ENCODE results near the gene GSTT4.
"Not testable (repeated sequence)": the region's sequence is repeated elsewhere in the genome, so short reads cannot be mapped to it uniquely, and the experiment has no call there.

Gene GSTT4

GRCh38 chr22:23986538-23987178 is 18.6 kb downstream of the GSTT4 start:
- DNase-seq (ENCODE audit: low read depth) = not testable (repeated sequence)

GRCh38 chr22:23986089-23986488 is 19.2 kb downstream of the GSTT4 start:
- DNase-seq (ENCODE audit: low read depth) = not testable (repeated sequence)

- no peak for DNase-seq (ENCODE audit: low read depth)
Measured at GRCh38 chr22:23984430-23984829, 20.8 kb downstream of the GSTT4 start.

GRCh38 chr22:23980567-23980966 is 24.7 kb downstream of the GSTT4 start:
- not testable (repeated sequence) for DNase-seq (ENCODE audit: low read depth)

GRCh38 chr22:23979557-23980240 is 25.6 kb downstream of the GSTT4 start, which contains the start of gene GSTT2:
Gene GSTT2 (plus strand): TSS chr22:23980134.
- not testable (repeated sequence) for DNase-seq (ENCODE audit: low read depth)

GRCh38 chr22:23977304-23977703 is 27.9 kb downstream of the GSTT4 start:
- not testable (repeated sequence) for DNase-seq (ENCODE audit: low read depth)

- DNase-seq (ENCODE audit: low read depth) = not testable (repeated sequence)
Measured at GRCh38 chr22:23974836-23975352, 30.4 kb downstream of the GSTT4 start.

- DNase-seq (ENCODE audit: low read depth) = not testable (repeated sequence)
Measured at GRCh38 chr22:23974345-23974744, 30.9 kb downstream of the GSTT4 start, which contains the start of gene DDT. Gene DDT (minus strand): TSS chr22:23974441. CDS start chr22:23974414, 27 bp downstream.

GRCh38 chr22:23971927-23972326 is 33.3 kb downstream of the GSTT4 start:
- DNase-seq (ENCODE audit: low read depth) = not testable (repeated sequence)

- no peak for DNase-seq (ENCODE audit: low read depth)
Measured at GRCh38 chr22:23970816-23971486, 34.3 kb downstream of the GSTT4 start.

GRCh38 chr22:23970201-23970641 is 35.0 kb downstream of the GSTT4 start:
- DNase-seq (ENCODE audit: low read depth) = no peak

- DNase-seq (ENCODE audit: low read depth) = no peak
Measured at GRCh38 chr22:23969071-23969470, 36.2 kb downstream of the GSTT4 start.

GRCh38 chr22:23966568-23966967 is 38.7 kb downstream of the GSTT4 start, which contains the start of gene DDTL:
Gene DDTL (plus strand): TSS chr22:23966888. CDS start chr22:23966915, 27 bp downstream.
- not testable (repeated sequence) for DNase-seq (ENCODE audit: low read depth)

GRCh38 chr22:23966094-23966493 is 39.2 kb downstream of the GSTT4 start:
- DNase-seq (ENCODE audit: low read depth) = not testable (repeated sequence)

GRCh38 chr22:23961084-23961771 is 44.0 kb downstream of the GSTT4 start, which contains the start of gene GSTT2B:
Gene GSTT2B (minus strand): TSS chr22:23961195. CDS start chr22:23961131, 64 bp downstream.
- not testable (repeated sequence) for DNase-seq (ENCODE audit: low read depth)

GRCh38 chr22:23956301-23956900 is 48.9 kb downstream of the GSTT4 start:
- DNase-seq (ENCODE audit: low read depth) = peak; percentile 38

GRCh38 chr22:23955886-23956285 is 49.4 kb downstream of the GSTT4 start:
- DNase-seq (ENCODE audit: low read depth) = not testable (repeated sequence)

- DNase-seq (ENCODE audit: low read depth) = not testable (repeated sequence)
Measured at GRCh38 chr22:23954991-23955305, 50.3 kb downstream of the GSTT4 start.

- DNase-seq (ENCODE audit: low read depth) = not testable (repeated sequence)
Measured at GRCh38 chr22:23954193-23954990, 50.9 kb downstream of the GSTT4 start.

GRCh38 chr22:23953485-23953884 is 51.8 kb downstream of the GSTT4 start:
- DNase-seq (ENCODE audit: low read depth) = not testable (repeated sequence)

All from activated T-helper 1 cell treated with Interleukin-2 at 50 U/mL for 16 hours (primary cell).